OCI-LY3 (cell line): ENCODE measurements around the gene DENND5A.

Experiments
- H2AFZ ChIP-seq: fragments of 200-600, 300-600 bp; shearing (Covaris generic); 2 replicates; pipeline ENCODE4 v1.6.0; 2014; ENCODE audit warnings: antibody characterized with exemption, low read depth, low read length
- H3K27ac ChIP-seq: fragments of 200-600, 300-600 bp; sonication (generic); 2 replicates; pipeline ENCODE4 v1.5.1; 2014; ENCODE audit warnings: mild to moderate bottlenecking, low read length, moderate library complexity, mixed read lengths
- H3K27me3 ChIP-seq: fragments of 200-600, 300-600 bp; sonication (generic); 2 replicates; pipeline ENCODE4 v1.6.1; 2014; ENCODE audit warnings: low read depth, low read length, mixed read lengths
- H3K36me3 ChIP-seq: fragments of 200-600, 300-600 bp; sonication (generic); replicated peaks from 2 replicates; pipeline ENCODE3; 2014; ENCODE audit warnings: low read depth, low read length, mixed read lengths
- H3K4me1 ChIP-seq: fragments of 300-600, 200-600 bp; sonication (generic); 2 replicates; pipeline ENCODE4 v1.6.1; 2014; ENCODE audit warnings: low read length, mixed read lengths
- H3K4me2 ChIP-seq: fragments of 200-600, 300-600 bp; sonication (generic); 2 replicates; pipeline ENCODE4 v1.6.1; 2014; ENCODE audit warnings: low read length, mixed read lengths
- H3K4me3 ChIP-seq: fragments of 300-600, 200-600 bp; sonication (generic); 2 replicates; pipeline ENCODE4 v1.5.1; 2014; ENCODE audit warnings: antibody characterized with exemption, mild to moderate bottlenecking, low read length, moderate library complexity
- H3K79me2 ChIP-seq: fragments of 300-600, 200-600 bp; shearing (Covaris generic); 2 replicates; pipeline ENCODE4 v1.6.1; 2014; ENCODE audit warnings: mild to moderate bottlenecking, low read length, mixed read lengths
- H3K9ac ChIP-seq: fragments of 300-600, 200-600 bp; shearing (Covaris generic); 2 replicates; pipeline ENCODE4 v1.6.0; 2014; ENCODE audit warnings: mild to moderate bottlenecking, low read length, moderate library complexity
- H3K9me3 ChIP-seq: fragments of 200-600, 300-600 bp; shearing (Covaris generic); 2 replicates; pipeline ENCODE4 v1.6.1; 2014; ENCODE audit warnings: low read length, mixed read lengths; ENCODE audit not compliant: insufficient read depth
- H4K20me1 ChIP-seq: fragments of 200-600, 300-600 bp; sonication (generic); 2 replicates; pipeline ENCODE4 v1.6.1; 2016; ENCODE audit warnings: low read length, mixed read lengths; ENCODE audit not compliant: insufficient read depth
- CTCF ChIP-seq: fragments of 200-600, 300-600 bp; sonication (generic); IDR thresholded peaks from 2 replicates; pipeline ENCODE4 v1.5.1; 2014; ENCODE audit warnings: antibody characterized with exemption, low read length, low read depth
- EZH2phosphoT487 ChIP-seq: fragments of 200-600 bp; shearing (Covaris generic); IDR thresholded peaks from 2 replicates; pipeline ENCODE4 v1.6.1; 2018; ENCODE audit warnings: antibody characterized with exemption, mixed run types, low read depth

DENND5A gene

GRCh38 chr11:9160166-9160565, 105.0 kb downstream of the DENND5A start:
- Histone ChIP-seq H3K27me3 (no peaks in the 10 kb centered on the region), H3K4me2 (no peak overlapping the region), H4K20me1 (no peaks in the 10 kb centered on the region), H3K9ac (no peak overlapping the region), H3K4me3 (no peak overlapping the region), H3K9me3 (no peaks in the 10 kb centered on the region), H3K36me3 (peaks cover 20% of the 10 kb centered on the region), H3K4me1 (no peaks in the 10 kb centered on the region), H2AFZ (no peak overlapping the region), H3K27ac (no peak overlapping the region), H3K79me2 (no peaks in the 10 kb centered on the region)
- TF ChIP-seq EZH2phosphoT487 (no peak), CTCF (no peak)

- no peaks in the 10 kb centered on the region for H4K20me1 ChIP-seq
- TF ChIP-seq CTCF (no peak), EZH2phosphoT487 (no peak)
- no peaks in the 10 kb centered on the region for H3K27me3 ChIP-seq
- no peak overlapping the region for H3K9ac ChIP-seq
- no peaks in the 10 kb centered on the region for H3K9me3 ChIP-seq
- H3K4me2 ChIP-seq: no peak overlapping the region
- H3K79me2 ChIP-seq: no peaks in the 10 kb centered on the region
- H3K4me3 ChIP-seq: no peak overlapping the region
- peaks cover 20% of the 10 kb centered on the region for H3K36me3 ChIP-seq
- no peaks in the 10 kb centered on the region for H3K4me1 ChIP-seq
- no peak overlapping the region for H2AFZ ChIP-seq
- H3K27ac ChIP-seq: no peak overlapping the region
These were observed 106.2 kb downstream of the DENND5A start for GRCh38 chr11:9158898-9159391.

- no peak overlapping the region for H3K27ac ChIP-seq
- no peaks in the 10 kb centered on the region for H3K79me2 ChIP-seq
- no peak for TF ChIP-seq CTCF
- TF ChIP-seq EZH2phosphoT487: no peak
- H3K36me3 ChIP-seq: peaks cover 29% of the 10 kb centered on the region
- no peak overlapping the region for H3K4me3 ChIP-seq
- no peaks in the 10 kb centered on the region for H3K9me3 ChIP-seq
- no peak overlapping the region for H3K9ac ChIP-seq
- no peaks in the 10 kb centered on the region for H3K27me3 ChIP-seq
- H3K4me2 ChIP-seq: no peak overlapping the region
- H4K20me1 ChIP-seq: no peaks in the 10 kb centered on the region
- no peak overlapping the region for H2AFZ ChIP-seq
- no peaks in the 10 kb centered on the region for H3K4me1 ChIP-seq
These were observed 109.2 kb downstream of the DENND5A start for GRCh38 chr11:9155930-9156329.

- H3K9me3 ChIP-seq: no peaks in the 10 kb centered on the region
- H3K9ac ChIP-seq: no peak overlapping the region
- no peaks in the 10 kb centered on the region for H4K20me1 ChIP-seq
- TF ChIP-seq CTCF: no peak
- no peak for TF ChIP-seq EZH2phosphoT487
- H3K79me2 ChIP-seq: no peaks in the 10 kb centered on the region
- peaks cover 37% of the 10 kb centered on the region for H3K36me3 ChIP-seq
- no peaks in the 10 kb centered on the region for H3K27me3 ChIP-seq
- H3K4me2 ChIP-seq: no peak overlapping the region
- H3K4me3 ChIP-seq: no peak overlapping the region
- H3K27ac ChIP-seq: no peak overlapping the region
- peaks cover 2% of the 10 kb centered on the region for H3K4me1 ChIP-seq
- H2AFZ ChIP-seq: no peak overlapping the region
These were observed 111.5 kb downstream of the DENND5A start for GRCh38 chr11:9153651-9154050.
